OCI-M2 (cell line): ENCODE results near the gene SRSF6.
"Not testable (repeated sequence)": the region's sequence is repeated elsewhere in the genome, so short reads cannot be mapped to it uniquely, and the experiment has no call there.

ENCODE experiments used
- DNase-seq: peaks from one replicate; lab custom pipeline; 2025; ENCODE audit not compliant: unreplicated experiment; lab: John Stamatoyannopoulos, UW

Gene SRSF6

DNA sequence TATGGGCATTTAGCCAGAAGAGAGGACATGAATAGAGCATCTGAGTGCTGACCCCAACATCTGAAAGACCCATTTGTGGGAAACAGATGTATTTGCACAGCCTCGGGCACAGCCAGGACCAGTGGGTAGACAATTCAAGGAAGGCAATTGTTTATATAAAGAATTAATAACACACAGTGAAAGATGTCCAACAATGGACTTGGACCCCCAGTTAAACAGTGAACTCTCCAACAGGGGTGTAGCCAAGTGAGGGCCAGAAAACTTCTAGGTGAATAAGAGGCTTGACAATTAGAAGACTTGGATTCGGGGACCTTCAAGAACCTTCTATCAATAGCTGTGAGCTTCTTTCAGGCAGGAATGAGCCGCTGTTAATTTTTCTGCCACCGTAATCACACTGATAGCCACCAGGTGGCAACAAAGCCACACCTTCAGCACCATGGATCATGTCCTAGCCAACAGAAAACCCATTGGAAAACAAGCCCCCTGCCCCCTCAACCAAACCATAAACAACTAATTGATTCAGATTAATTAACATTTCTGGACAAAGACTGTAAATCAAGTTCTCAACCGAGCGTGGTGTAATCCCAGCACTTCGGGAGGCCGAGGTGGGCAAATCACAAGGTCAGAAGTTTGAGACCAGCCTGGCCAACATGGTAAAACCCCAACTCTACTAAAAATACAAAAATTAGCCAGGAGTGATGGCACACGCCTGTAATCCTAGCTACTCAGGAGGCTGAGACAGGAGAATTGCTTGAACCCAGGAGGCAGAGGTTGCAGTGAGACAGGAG, 8.8 kb upstream of the SRSF6 start:
- no peak for DNase-seq

DNA sequence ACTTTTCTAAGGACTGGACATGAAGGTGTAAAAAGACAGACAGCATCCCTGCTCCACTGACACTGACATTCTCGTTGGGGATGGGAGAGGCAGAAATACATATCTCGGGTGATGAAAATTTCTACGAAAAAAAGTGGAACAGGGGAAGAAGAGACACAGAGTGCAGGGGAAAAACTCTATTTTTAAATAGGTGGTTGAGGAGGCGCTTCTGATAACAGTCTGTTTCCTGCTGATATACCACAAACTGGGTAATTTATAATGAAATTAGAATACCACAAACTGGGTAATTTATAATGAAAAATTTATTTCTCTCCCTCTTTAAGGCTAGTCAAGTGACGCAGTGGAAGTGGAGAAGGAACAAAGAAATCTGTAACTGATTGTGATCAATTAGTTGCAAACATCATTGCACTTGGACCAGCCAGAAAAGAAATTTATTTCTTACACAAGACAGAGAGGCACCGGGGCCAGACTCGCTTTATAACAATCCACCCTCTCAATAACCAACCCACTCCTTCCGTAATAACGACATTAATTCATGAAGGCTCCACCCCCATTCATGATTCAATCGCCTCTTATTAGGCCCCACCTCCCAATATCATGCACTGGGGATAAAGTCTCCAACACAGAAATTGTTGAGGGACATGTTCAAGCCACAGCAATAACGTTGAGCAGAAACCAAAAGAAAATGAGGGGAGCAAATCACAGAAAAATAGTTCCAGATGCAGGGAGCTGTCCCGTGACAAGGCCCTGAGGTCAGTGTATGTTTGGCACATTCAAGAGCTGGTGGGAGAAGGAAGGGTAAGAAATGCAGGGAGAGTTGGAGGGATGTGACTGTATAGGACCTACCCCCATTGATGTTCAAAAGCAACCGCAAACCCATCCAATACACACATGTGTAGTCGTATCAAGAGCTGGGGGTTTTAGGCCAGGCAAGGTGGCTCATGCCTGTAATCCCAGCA, 6.6 kb upstream of the SRSF6 start:
- DNase-seq = no peak

GRCh38 chr20:43452404-43453126, 5.1 kb upstream of the SRSF6 start:
- DNase-seq = no peak

DNA sequence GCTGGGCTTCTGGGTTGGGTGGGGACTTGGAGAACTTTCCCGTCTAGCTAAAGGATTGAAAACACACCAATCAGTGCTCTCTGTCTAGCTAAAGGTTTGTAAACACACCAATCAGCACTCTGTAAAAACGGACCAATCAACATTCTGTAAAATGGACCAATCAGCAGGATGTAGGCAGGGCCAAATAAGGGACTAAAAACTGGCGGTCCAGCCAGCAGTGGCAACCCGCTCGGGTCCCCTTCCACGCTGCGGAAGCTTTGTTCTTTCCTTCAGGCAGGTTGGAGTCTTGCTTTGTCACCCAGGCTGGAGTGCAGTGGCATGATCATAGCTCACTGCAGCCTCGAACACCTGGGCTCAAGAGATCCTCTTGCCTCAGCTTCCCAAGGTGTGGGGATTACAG, 1.4 kb upstream of the SRSF6 start:
- not testable (repeated sequence) for DNase-seq

GRCh38 chr20:43456809-43457639, 672 bp upstream of the SRSF6 start:
- peak; percentile 93 for DNase-seq

DNA sequence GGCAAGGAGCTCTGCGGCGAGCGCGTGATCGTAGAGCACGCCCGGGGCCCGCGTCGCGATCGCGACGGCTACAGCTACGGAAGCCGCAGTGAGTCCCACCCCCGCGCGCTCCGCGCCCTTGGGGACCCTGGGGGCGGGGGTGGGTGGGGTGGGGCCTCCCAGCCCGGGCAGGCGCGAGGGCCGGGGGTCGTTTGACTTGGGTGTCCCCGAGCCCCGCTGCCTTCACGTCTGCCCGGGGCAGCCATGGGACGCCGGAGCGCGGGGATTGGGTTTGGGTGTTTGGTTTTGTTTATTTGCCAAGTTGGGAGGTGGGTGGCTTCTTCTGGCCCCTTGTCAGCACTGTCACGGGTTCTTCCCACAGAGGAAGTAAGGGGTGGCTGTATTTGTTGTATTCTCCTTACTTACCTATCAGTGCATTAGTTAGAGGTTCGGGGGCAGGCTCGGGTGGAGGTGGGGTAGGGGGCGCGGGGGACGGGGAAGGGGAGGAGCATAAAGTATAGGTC, 777 bp downstream of the SRSF6 start:
- DNase-seq = no peak

DNA sequence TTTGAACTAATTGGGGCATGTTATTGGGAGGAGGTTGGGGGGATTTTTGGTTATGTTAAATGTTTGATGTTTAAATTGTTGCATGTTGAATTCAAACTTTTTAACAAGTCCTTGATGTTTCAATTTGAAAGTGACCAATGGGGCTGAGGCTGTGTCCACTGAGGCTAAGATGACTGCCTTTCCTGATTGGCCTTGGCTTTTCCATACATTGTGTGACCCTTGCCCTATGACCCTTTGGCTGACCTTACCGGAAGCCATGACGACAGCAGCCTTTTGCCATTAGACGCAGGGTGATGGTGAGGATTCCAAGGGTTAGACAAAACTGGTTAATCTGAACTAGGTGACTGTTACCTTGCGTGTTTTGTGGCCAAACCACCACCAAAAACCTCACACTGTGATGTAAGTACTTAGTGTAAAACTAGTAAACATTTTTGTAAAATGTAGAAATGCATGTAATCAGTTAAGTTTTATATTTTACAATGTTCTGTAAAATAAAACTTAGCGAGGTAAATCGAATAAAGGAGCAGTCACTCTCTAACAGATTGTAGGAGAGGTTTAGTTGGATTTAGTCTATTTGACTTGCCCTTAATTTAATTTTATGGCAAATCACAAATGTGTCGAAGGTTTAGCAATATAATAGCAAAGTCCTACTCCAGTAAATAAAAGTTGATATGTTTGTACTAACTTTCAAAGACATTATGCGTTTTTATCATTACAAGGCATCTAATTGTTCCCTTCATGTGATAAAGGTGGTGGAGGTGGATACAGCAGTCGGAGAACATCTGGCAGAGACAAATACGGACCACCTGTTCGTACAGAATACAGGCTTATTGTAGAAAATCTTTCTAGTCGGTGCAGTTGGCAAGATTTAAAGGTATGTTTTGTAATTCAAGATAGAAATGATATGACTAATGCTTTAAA, 1.6 kb downstream of the SRSF6 start:
- DNase-seq = no peak

DNA sequence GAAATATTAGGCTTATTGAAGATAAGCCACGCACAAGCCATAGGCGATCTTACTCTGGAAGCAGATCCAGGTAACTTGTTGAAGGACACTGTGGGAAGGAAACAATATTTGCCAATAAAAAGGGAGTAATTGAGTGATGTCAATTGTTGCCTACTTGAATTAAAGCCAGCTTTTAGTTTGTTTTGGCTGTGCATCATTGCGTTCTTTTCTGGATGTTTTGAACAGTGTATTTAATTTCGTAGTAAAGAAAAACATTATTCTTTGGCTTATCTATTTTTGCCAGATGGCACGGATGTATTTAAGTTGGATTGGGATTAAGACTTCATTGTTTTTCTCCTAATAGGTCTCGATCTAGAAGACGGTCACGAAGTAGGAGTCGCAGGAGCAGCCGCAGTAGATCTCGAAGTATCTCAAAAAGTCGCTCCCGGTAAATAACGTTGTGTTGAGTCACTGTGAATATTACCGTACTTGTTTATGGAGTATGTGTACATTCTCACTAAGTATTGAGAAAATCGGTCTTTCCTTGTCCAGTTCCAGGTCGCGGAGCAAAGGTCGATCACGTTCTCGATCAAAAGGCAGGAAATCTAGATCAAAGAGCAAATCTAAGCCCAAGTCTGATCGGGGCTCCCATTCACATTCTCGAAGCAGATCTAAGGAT, 2.6 kb downstream of the SRSF6 start:
- DNase-seq = no peak

GRCh38 chr20:43460830-43461200, 3.1 kb downstream of the SRSF6 start:
- DNase-seq = no peak

- DNase-seq = no peak
Observed at GRCh38 chr20:43461894-43462659, 4.4 kb downstream of the SRSF6 start.

DNA sequence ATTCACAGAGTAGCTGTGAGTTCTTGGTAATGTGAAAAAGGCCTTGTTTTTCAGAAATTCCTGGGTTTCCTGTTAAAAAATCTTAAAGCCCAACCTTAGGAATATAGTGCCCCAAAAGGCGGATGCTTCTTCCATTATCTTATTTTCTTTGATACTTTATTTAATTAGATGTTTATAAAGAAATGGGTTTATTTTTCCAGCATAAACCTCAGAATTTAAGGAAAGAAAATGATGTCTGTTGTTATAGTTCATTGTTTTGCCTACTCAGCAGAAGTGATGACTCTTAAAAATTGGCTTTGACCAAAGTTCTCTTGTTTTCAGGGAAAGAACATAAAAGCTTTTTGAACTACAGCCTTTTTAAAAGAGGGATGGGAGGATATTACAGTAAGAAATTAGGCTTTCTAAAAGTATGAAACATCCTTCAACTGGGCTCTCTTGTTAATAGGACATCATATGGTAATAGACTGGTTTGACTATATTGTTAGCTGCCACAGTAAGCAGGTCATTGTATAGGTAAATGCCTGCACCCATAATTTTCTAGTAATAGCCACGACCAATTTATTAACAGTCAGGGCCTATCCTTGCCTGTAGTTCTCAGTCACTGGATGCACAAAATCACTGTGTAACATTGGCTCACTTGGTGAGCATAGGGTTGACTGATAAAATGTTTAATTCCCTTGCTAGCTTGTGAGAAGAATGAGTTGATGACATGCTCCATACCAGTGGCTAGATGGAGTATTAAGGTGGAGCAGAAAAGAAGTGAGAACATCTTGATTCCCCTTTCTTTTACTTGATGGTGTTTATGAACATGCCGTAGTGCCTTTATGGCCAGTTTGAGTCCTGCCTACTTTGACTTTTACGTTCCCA, 5.2 kb downstream of the SRSF6 start:
- no peak for DNase-seq

DNA sequence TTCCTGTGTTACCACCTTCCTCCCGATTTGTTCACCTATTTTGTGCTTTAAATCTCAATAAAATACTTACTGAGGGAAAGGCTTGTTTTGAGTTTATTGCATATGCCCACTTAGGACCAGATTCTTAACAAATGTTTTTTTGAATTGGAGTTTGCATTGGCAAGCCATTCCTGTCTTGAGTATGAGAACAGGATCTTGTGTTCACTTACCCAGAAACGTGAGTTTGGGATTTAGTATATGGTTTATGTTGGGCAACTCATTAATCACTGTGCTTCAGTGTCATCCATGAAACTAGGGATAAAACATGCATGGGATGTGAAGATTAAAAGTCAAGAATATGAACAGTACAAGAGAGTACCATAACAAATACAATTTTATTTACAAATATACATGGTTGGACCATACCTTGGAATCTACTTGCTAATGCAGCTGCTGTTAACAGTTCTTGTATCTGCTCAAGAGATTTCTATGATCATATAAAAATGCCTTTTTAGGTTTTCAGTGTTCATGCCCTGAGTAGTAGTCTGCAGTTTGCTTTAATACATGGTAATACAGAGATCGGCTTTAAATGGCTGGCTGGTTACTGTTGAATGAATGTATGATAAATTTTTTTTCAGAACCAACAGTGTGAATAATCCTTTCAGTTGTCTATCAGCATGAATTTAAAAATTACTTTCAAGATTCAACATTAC, 6.0 kb downstream of the SRSF6 start:
- no peak for DNase-seq

DNA sequence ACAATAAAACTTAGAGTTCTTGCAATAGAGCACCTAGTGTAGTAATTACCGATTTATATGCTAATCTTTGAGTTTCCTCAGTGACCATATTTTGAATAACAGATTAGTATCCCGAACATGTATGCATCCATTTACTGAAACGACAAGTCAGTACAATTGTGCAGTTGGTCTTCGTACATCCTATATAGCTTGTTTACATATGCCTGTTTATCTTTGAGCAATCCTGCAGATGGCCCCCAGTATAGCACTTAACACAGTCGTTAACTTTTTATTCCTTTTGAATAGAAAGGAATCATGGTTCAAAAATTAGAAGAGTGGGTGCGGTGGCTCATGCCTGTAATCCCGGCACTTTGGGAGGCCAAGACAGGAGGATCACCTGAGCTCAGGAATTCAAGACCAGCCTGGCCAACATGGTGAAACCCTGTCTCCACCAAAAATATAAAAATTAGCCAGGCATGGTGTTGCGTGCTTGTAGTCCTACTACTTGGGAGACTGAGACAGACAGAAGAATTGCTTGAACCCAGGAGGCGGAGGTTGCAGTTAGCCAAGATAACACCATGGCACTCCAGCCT, 6.6 kb downstream of the SRSF6 start:
- no peak for DNase-seq

DNA sequence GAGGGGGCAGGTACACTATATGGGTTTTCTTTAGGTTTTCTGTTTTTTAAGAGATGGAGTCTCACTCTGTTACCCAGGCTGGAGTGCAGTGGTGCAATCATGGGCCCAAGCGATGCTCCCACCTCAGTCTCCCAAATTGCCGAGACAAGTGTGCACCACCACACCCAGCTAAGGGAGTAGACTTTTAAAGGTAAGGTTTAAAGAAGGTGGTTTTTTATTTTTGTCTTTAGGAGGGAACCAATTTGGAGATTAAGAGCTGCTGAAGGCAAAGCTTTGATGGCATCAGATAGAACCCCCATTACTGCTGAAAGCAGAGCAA, 7.9 kb downstream of the SRSF6 start:
- no peak for DNase-seq

- DNase-seq = no peak
Observed at GRCh38 chr20:43467589-43467988, 9.9 kb downstream of the SRSF6 start.

- no peak for DNase-seq
Observed at GRCh38 chr20:43472671-43473380, 15.1 kb downstream of the SRSF6 start.
